GM23338 (cell line): ENCODE data around the gene NAPG. TPM values are rescaled to one million over a fixed set of nuclear protein-coding genes. Genes with fewer than 3 reads are reported as not detected.

ENCODE experiments used
- ATAC-seq: fragments of 200-7000 bp; cut with Tn5 transposase; 3 replicates; pipeline ENCODE4 v1.9.1; 2020
- DNase-seq: peaks from one replicate; pipeline ENCODE4 v3.0.0-alpha.2; 2015; ENCODE audit warnings: low spot score
- H2AFZ ChIP-seq: fragments of 200-600 bp; sonication (generic); 2 replicates; pipeline ENCODE4 v1.8.0; 2016; ENCODE audit warnings: antibody characterized with exemption, mild to moderate bottlenecking, moderate library complexity
- H3F3A ChIP-seq: fragments of 200-600 bp; sonication (generic); replicated peaks from 2 replicates; pipeline ENCODE4 v1.8.0; 2017; ENCODE audit warnings: antibody characterized with exemption, mixed run types, low read depth
- H3K27ac ChIP-seq: fragments of 200-600 bp; sonication (generic); 2 replicates; pipeline ENCODE4 v1.6.1; 2016; ENCODE audit warnings: low read depth
- H3K27me3 ChIP-seq: fragments of 200-600 bp; sonication (generic); 2 replicates; pipeline ENCODE4 v1.8.0; 2016; ENCODE audit warnings: mild to moderate bottlenecking, mixed run types, moderate library complexity; ENCODE audit not compliant: insufficient read depth
- H3K36me3 ChIP-seq: fragments of 200-600 bp; sonication (generic); 2 replicates; pipeline ENCODE4 v1.8.0; 2016; ENCODE audit warnings: mild to moderate bottlenecking; ENCODE audit not compliant: insufficient read depth
- H3K4me1 ChIP-seq: fragments of 200-600 bp; sonication (generic); 2 replicates; pipeline ENCODE4 v1.8.0; 2016; ENCODE audit warnings: mild to moderate bottlenecking, moderate library complexity; ENCODE audit not compliant: insufficient read depth
- H3K4me2 ChIP-seq: fragments of 200-600 bp; sonication (generic); 2 replicates; pipeline ENCODE4 v1.7.1; 2017; ENCODE audit warnings: mixed run types
- H3K4me3 ChIP-seq: fragments of 200-600 bp; sonication (generic); 2 replicates; pipeline ENCODE4 v1.6.1; 2016; ENCODE audit warnings: mixed run types
- H3K79me2 ChIP-seq: fragments of 200-600 bp; sonication (generic); replicated peaks from 2 replicates; pipeline ENCODE4 v1.8.0; 2017; ENCODE audit warnings: mild to moderate bottlenecking; ENCODE audit not compliant: insufficient read depth
- H3K9me2 ChIP-seq: fragments of 200-600 bp; sonication (generic); 2 replicates; pipeline ENCODE4 v1.8.0; 2017; ENCODE audit not compliant: insufficient read depth
- H4K20me1 ChIP-seq: fragments of 200-600 bp; sonication (generic); replicated peaks from 2 replicates; pipeline ENCODE4 v1.8.0; 2017; ENCODE audit warnings: mild to moderate bottlenecking; ENCODE audit not compliant: insufficient read depth
- H3K27ac Mint-ChIP-seq: 2 replicates; pipeline ENCODE4 v1.8.0; 2020; ENCODE audit warnings: inconsistent platforms, mild to moderate bottlenecking, moderate library complexity, mixed read lengths
- H3K27me3 Mint-ChIP-seq: 3 replicates; pipeline ENCODE4 v1.8.0; 2022; ENCODE audit warnings: low read depth, mild to moderate bottlenecking, moderate library complexity, mixed read lengths, inconsistent platforms; ENCODE audit not compliant: insufficient read depth, poor library complexity
- H3K36me3 Mint-ChIP-seq: 3 replicates; pipeline ENCODE4 v1.8.0; 2021; ENCODE audit warnings: low read depth, mild to moderate bottlenecking, inconsistent platforms, moderate library complexity, mixed read lengths
- H3K4me1 Mint-ChIP-seq: 3 replicates; pipeline ENCODE4 v1.8.0; 2020; ENCODE audit warnings: mild to moderate bottlenecking, inconsistent platforms, mixed read lengths
- H3K4me3 Mint-ChIP-seq: 3 replicates; pipeline ENCODE4 v1.8.0; 2021; ENCODE audit warnings: moderate library complexity, mild to moderate bottlenecking, inconsistent platforms, mixed read lengths
- H3K9me3 Mint-ChIP-seq: 3 replicates; pipeline ENCODE4 v1.8.0; 2020; ENCODE audit warnings: moderate library complexity, mild to moderate bottlenecking, inconsistent platforms, mixed read lengths
- ETS1 ChIP-seq: IDR thresholded peaks from 2 replicates; pipeline ENCODE4 v1.6.1; 2016; ENCODE audit warnings: antibody characterized with exemption
- EZH2 ChIP-seq: fragments of 200-600 bp; sonication (generic); IDR thresholded peaks from one replicate; pipeline ENCODE4 v1.8.0; 2017; ENCODE audit warnings: antibody characterized with exemption, mild to moderate bottlenecking, low read depth; ENCODE audit not compliant: unreplicated experiment
- REST ChIP-seq: IDR thresholded peaks from one replicate; pipeline ENCODE4 v1.6.1; 2018; ENCODE audit warnings: antibody characterized with exemption; ENCODE audit not compliant: unreplicated experiment
- STAT1 ChIP-seq: IDR thresholded peaks from one replicate; pipeline ENCODE4 v1.6.1; 2016; ENCODE audit warnings: antibody characterized with exemption; ENCODE audit not compliant: unreplicated experiment
- polyA plus RNA-seq: library from polyadenylated mRNA; unstranded; fragments of >200 nt; fragmentation: Nextera tagmentation; extraction: Ambion mirVana; gene quantifications from 2 replicates; pipeline ENCODE4 v1.2.1, GENCODE V29; 2016
- total RNA-seq: library from RNA; depleted of rRNA; stranded (reverse); fragments of >200 nt; shearing (Covaris generic); gene quantifications from 2 replicates; pipeline ENCODE4 v1.2.3, GENCODE V29; 2014
- TF ChIP-seq, protein P1 (sequence below), 2 experiments: fragments of 200-600 bp in 1 of 2; sonication (generic) in 1 of 2; conservative IDR thresholded peaks; 2 replicates each; pipeline versions ENCODE4 v1.5.1 to v1.6.1; 2016 to 2017; ENCODE audit warnings: antibody characterized with exemption in 2 of 2, low read depth in 2 of 2, mild to moderate bottlenecking in 2 of 2, moderate library complexity in 1 of 2

The NAPG gene
- total and polyA plus RNA-seq, 2 experiments from 2014 or later, result 26.8 to 40.1 TPM

- TF ChIP-seq, protein P1, sequence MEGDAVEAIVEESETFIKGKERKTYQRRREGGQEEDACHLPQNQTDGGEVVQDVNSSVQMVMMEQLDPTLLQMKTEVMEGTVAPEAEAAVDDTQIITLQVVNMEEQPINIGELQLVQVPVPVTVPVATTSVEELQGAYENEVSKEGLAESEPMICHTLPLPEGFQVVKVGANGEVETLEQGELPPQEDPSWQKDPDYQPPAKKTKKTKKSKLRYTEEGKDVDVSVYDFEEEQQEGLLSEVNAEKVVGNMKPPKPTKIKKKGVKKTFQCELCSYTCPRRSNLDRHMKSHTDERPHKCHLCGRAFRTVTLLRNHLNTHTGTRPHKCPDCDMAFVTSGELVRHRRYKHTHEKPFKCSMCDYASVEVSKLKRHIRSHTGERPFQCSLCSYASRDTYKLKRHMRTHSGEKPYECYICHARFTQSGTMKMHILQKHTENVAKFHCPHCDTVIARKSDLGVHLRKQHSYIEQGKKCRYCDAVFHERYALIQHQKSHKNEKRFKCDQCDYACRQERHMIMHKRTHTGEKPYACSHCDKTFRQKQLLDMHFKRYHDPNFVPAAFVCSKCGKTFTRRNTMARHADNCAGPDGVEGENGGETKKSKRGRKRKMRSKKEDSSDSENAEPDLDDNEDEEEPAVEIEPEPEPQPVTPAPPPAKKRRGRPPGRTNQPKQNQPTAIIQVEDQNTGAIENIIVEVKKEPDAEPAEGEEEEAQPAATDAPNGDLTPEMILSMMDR (conservative IDR thresholded peaks at IDR 0.05; ENCODE audit: low read depth in 2 of 2), result peak in 1 of 2 experiments; percentile 51; a peak in 2 of 4 replicates
These were observed 7.1 kb upstream of the NAPG start (continued) for GRCh38 chr18:10518595-10519255.

GRCh38 chr18:10519366-10519765 is 6.5 kb upstream of the NAPG start:
- H3K4me3 Mint-ChIP-seq, result no peak overlapping the region
- H3K36me3 Mint-ChIP-seq, result no peaks in the 10 kb centered on the region
- H3K27me3 Mint-ChIP-seq, result peaks cover 6% of the 10 kb centered on the region
- no peaks in the 10 kb centered on the region for H3K4me1 ChIP-seq
- TF ChIP-seq EZH2 (no peak), STAT1 (no peak), REST (no peak), ETS1 (no peak)
- TF ChIP-seq, protein P1 (conservative IDR thresholded peaks at IDR 0.05; ENCODE audit: low read depth in 2 of 2), result no peak
- no peak overlapping the region for H3K27ac ChIP-seq
- H3F3A ChIP-seq, result no peaks in the 10 kb centered on the region
- no peak overlapping the region for H3K4me2 ChIP-seq
- H3K36me3 ChIP-seq, result no peaks in the 10 kb centered on the region
- no peak for ATAC-seq
- H3K9me3 Mint-ChIP-seq, result no peaks in the 10 kb centered on the region
- H3K79me2 ChIP-seq, result no peaks in the 10 kb centered on the region
- H3K27ac Mint-ChIP-seq, result no peak overlapping the region
- no peaks in the 10 kb centered on the region for H3K9me2 ChIP-seq
- no peak overlapping the region for H3K4me3 ChIP-seq
- no peak overlapping the region for H2AFZ ChIP-seq
- H4K20me1 ChIP-seq, result no peaks in the 10 kb centered on the region
- H3K4me1 Mint-ChIP-seq, result peaks cover 11% of the 10 kb centered on the region; the same call in 2 of the 3 replicates
- no peaks in the 10 kb centered on the region for H3K27me3 ChIP-seq
- no peak for DNase-seq
